H4 (cell line): ENCODE results near the gene AXIN1. TPM values are rescaled to one million over a fixed set of nuclear protein-coding genes. Genes with fewer than 3 reads are reported as not detected.
"Not testable (repeated sequence)": the region's sequence is repeated elsewhere in the genome, so short reads cannot be mapped to it uniquely, and the experiment has no call there.

Experiments
- DNase-seq: peaks from one replicate; pipeline ENCODE4 v3.0.0-alpha.2; 2015; ENCODE audit warnings: low spot score
- total RNA-seq: library from RNA; depleted of rRNA; stranded (reverse); fragments of >200 nt; shearing (Covaris generic); gene quantifications from 2 replicates; pipeline ENCODE4 v1.2.3, GENCODE V29; 2014; rRNA removed

Gene AXIN1
- 5.6 and 7.0 TPM in 2 replicates for total RNA-seq

- peak; percentile 80 for DNase-seq
Observed at GRCh38 chr16:352547-353403, at the start of gene AXIN1. AXIN1 (minus strand) TSS chr16:352723; CDS start chr16:347025, 5,698 bp downstream.

- DNase-seq, result peak; percentile 45
Observed at GRCh38 chr16:401468-402348, 49.2 kb upstream of the AXIN1 start, which contains the start of gene DECR2. DECR2 (plus strand) TSS chr16:401885; CDS start chr16:401964, 79 bp downstream.

GRCh38 chr16:400061-400591 is 47.6 kb upstream of the AXIN1 start:
- DNase-seq, result no peak

GRCh38 chr16:399340-400019 is 47.0 kb upstream of the AXIN1 start:
- DNase-seq, result no peak

- no peak for DNase-seq
Observed at GRCh38 chr16:398561-399339, 46.2 kb upstream of the AXIN1 start.

GRCh38 chr16:397736-398332 is 45.3 kb upstream of the AXIN1 start:
- DNase-seq, result no peak

- no peak for DNase-seq
Observed at GRCh38 chr16:397135-397661, 44.7 kb upstream of the AXIN1 start, which contains the start of gene NME4. NME4 (plus strand) TSS chr16:397199; CDS start chr16:397223, 24 bp downstream.

- DNase-seq, result no peak
Observed at GRCh38 chr16:396605-397004, 44.1 kb upstream of the AXIN1 start.

- DNase-seq, result no peak
Observed at GRCh38 chr16:396199-396598, 43.7 kb upstream of the AXIN1 start.

GRCh38 chr16:392450-393030 is 40.0 kb upstream of the AXIN1 start:
- no peak for DNase-seq

GRCh38 chr16:391885-392335 is 39.4 kb upstream of the AXIN1 start:
- DNase-seq, result no peak

GRCh38 chr16:389352-389751 is 36.8 kb upstream of the AXIN1 start:
- no peak for DNase-seq

- DNase-seq, result not testable (repeated sequence)
Observed at GRCh38 chr16:387761-388666, 35.5 kb upstream of the AXIN1 start.

GRCh38 chr16:386641-387156 is 34.2 kb upstream of the AXIN1 start:
- no peak for DNase-seq

GRCh38 chr16:383326-384051 is 31.0 kb upstream of the AXIN1 start:
- DNase-seq, result no peak

- no peak for DNase-seq
Observed at GRCh38 chr16:381789-382717, 29.5 kb upstream of the AXIN1 start, which contains the start of gene PGAP6. PGAP6 (minus strand) TSS chr16:381978; CDS start chr16:381821, 157 bp downstream.
